Measurements from ENCODE around the gene NCOA5. TPM values are rescaled to one million over a fixed set of nuclear protein-coding genes. Genes with fewer than 3 reads are reported as not detected.

Gene NCOA5
- polyA plus RNA-seq, 2 donors = 8.6 to 10.7 TPM

DNA sequence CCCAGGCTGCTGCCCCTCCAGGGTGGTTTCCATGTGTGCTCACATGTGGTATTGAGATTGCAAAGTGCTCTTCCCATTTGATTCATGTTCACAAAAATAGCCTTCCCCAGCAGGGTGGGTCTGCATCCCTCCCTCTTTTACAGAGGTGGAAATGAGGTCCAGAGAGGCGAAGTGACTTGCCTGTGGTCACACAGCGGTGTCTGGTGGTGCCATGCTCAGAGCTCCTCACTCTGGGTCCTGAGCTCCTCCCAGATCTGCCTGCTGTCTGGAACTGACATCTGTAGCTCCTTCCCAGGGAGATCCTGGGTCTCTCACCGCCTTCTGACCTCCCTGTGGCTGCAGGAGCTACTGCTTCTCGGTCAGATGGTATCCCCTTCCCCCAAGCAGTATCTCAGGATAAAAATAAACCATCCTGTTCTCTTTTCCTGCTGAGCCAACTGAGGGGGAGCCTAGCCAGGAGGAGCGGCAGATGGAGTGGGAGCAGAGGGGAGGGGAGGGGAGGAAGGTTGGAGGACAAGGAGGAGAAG, 40.3 kb upstream of the NCOA5 start:
- Histone ChIP-seq H3K27ac (ENCODE audit: low read depth in 2 of 2, low read length in 1 of 2) (no peak overlapping the region), H3K4me3 (ENCODE audit: low read depth in 1 of 2, low read length in 2 of 2) (no peak overlapping the region), H3K36me3 (ENCODE audit: control insufficient read depth in 2 of 2, insufficient read depth in 2 of 2, low read length in 1 of 2) (no peaks in the 10 kb centered on the region), H3K4me1 (ENCODE audit: control insufficient read depth in 2 of 2, insufficient read depth in 2 of 2, low read length in 1 of 2) (no peaks in the 10 kb centered on the region), H3K9me3 (ENCODE audit: control insufficient read depth in 2 of 2, insufficient read depth in 1 of 2, low read depth in 1 of 2, low read length in 1 of 2) (no peaks in the 10 kb centered on the region), H3K27me3 (ENCODE audit: control insufficient read depth in 1 of 2, insufficient read depth in 2 of 2, low read length in 2 of 2) (no peaks in the 10 kb centered on the region)
- WGBS, 2 donors = 28 to 41% methylated on average over 5 of the region's 5 CpGs

DNA sequence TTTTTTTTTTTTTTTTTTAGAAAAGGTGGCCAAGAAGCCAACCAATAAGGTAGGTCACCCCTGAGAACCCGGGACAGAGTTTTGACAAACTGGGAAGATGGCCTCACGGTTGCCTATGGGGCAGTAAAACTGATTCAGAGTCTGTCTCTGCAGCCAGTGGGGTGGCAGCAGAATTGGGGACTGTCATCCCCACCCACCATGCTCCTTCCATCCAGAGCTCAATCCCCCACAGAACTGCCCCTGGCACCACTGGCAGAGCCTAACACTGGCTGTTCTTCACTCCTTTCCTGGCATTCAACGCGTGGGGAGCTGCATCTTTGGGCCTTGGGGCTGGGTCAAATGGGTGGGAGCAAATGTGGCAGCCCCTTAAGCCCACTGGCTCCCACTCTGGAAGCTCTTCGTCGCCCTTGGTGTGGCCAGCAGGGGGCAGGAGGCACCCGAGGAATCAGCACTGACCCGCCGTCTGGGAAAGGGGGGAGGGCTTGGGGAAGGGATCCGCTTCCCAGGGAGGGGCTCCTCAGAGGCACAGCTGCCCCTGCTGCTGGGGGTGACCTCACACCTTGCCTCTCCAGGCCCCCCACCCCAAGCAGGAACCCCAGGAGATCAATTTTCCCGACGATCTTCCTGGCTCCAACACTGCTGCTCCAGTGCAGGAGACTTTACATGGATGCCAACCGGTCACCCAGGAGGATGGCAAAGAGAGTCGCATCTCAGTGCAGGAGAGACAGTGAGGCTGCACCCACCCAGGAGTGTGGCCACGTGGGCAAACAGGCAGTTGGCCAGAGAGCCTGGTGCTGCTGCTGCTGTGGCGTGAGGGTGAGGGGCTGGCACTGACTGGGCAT, 38.8 kb upstream of the NCOA5 start:
- Histone ChIP-seq H3K4me1 (ENCODE audit: control insufficient read depth in 2 of 2, insufficient read depth in 2 of 2, low read length in 1 of 2) (no peaks in the 10 kb centered on the region), H3K4me3 (ENCODE audit: low read depth in 1 of 2, low read length in 2 of 2) (no peak overlapping the region), H3K9me3 (ENCODE audit: control insufficient read depth in 2 of 2, insufficient read depth in 1 of 2, low read depth in 1 of 2, low read length in 1 of 2) (no peaks in the 10 kb centered on the region), H3K27me3 (ENCODE audit: control insufficient read depth in 1 of 2, insufficient read depth in 2 of 2, low read length in 2 of 2) (no peaks in the 10 kb centered on the region), H3K36me3 (ENCODE audit: control insufficient read depth in 2 of 2, insufficient read depth in 2 of 2, low read length in 1 of 2) (peaks cover 0 to 2% of the 10 kb centered on the region in 2 donors), H3K27ac (ENCODE audit: low read depth in 2 of 2, low read length in 1 of 2) (no peak overlapping the region)
- WGBS, 2 donors = 35 to 52% methylated on average over 13 to 16 of the region's 16 CpGs

DNA sequence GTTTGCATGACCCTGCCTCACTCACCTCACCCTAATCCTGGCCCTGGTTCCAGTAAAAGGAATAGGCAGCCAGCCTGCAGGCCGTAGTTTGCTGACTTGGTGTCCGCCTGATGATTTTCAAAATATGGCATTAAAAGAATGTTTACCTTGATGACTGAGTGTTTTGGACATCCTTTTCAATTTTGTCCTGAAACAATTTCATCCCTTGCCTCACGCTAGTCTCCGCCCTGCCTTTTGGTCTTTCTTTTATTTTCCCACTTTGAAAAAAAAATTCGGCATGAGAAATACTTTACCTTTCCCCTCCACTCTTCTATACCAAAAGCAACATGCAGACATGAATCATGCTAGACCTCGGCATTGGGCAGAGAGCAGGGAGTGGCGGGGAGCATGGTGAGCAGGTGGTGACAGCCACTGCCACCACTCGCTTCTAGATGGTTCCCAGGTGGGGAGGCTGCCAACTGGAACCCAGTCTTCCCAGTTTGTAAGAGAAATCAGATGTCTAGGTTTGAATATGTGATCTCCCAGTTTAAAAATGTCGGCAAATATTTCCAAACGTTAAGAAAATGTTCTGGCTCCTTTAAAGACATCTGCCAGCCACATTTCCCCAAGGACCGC, 37.7 kb upstream of the NCOA5 start:
- Histone ChIP-seq H3K4me3 (ENCODE audit: low read depth in 1 of 2, low read length in 2 of 2) (no peak overlapping the region), H3K27me3 (ENCODE audit: control insufficient read depth in 1 of 2, insufficient read depth in 2 of 2, low read length in 2 of 2) (no peaks in the 10 kb centered on the region), H3K36me3 (ENCODE audit: control insufficient read depth in 2 of 2, insufficient read depth in 2 of 2, low read length in 1 of 2) (peaks cover 2 to 4% of the 10 kb centered on the region in 2 donors), H3K27ac (ENCODE audit: low read depth in 2 of 2, low read length in 1 of 2) (no peak overlapping the region), H3K4me1 (ENCODE audit: control insufficient read depth in 2 of 2, insufficient read depth in 2 of 2, low read length in 1 of 2) (no peaks in the 10 kb centered on the region), H3K9me3 (ENCODE audit: control insufficient read depth in 2 of 2, insufficient read depth in 1 of 2, low read depth in 1 of 2, low read length in 1 of 2) (no peaks in the 10 kb centered on the region)
- WGBS, 2 donors = 73 to 81% methylated on average over 11 of the region's 11 CpGs

DNA sequence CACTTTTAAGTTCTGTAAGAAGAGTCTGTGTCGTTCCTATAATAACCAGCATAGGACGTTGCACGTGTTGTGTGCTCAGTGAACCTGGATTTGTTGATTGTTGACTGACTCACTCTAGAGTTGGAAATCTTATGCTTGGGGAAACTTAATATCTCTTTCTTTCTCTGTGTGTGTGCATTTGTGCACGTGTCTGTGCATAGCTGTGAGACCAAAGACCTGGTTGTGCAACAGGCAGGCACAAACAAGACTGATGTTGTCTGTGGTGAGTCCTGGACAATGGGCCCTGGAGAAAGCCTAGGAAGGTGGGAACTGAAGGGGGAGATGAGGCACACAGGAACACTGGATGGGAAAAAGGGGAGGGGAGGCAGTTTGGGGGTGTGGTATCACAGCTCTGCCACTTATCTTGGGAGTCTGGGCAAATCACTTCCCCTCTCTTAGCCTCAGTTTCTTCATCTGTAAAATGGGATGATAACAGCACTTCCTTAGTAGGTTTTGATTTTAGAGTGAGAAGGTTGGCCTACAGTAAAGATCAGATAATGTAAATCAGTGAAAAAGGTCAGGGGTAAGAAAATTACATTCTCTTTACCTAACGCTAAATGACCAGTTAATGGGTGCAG, 36.8 kb upstream of the NCOA5 start:
- H3K4me3 ChIP-seq (ENCODE audit: low read depth in 1 of 2, low read length in 2 of 2) = no peak overlapping the region
- no peak overlapping the region for H3K27ac ChIP-seq (ENCODE audit: low read depth in 2 of 2, low read length in 1 of 2)
- 76 to 79% methylated on average over 5 of the region's 5 CpGs for WGBS, 2 donors
- H3K4me1 ChIP-seq (ENCODE audit: control insufficient read depth in 2 of 2, insufficient read depth in 2 of 2, low read length in 1 of 2) = no peaks in the 10 kb centered on the region
- H3K9me3 ChIP-seq (ENCODE audit: control insufficient read depth in 2 of 2, insufficient read depth in 1 of 2, low read depth in 1 of 2, low read length in 1 of 2) = no peaks in the 10 kb centered on the region
- peaks cover 2 to 6% of the 10 kb centered on the region in 2 donors for H3K36me3 ChIP-seq (ENCODE audit: control insufficient read depth in 2 of 2, insufficient read depth in 2 of 2, low read length in 1 of 2)
- H3K27me3 ChIP-seq (ENCODE audit: control insufficient read depth in 1 of 2, insufficient read depth in 2 of 2, low read length in 2 of 2) = no peaks in the 10 kb centered on the region

DNA sequence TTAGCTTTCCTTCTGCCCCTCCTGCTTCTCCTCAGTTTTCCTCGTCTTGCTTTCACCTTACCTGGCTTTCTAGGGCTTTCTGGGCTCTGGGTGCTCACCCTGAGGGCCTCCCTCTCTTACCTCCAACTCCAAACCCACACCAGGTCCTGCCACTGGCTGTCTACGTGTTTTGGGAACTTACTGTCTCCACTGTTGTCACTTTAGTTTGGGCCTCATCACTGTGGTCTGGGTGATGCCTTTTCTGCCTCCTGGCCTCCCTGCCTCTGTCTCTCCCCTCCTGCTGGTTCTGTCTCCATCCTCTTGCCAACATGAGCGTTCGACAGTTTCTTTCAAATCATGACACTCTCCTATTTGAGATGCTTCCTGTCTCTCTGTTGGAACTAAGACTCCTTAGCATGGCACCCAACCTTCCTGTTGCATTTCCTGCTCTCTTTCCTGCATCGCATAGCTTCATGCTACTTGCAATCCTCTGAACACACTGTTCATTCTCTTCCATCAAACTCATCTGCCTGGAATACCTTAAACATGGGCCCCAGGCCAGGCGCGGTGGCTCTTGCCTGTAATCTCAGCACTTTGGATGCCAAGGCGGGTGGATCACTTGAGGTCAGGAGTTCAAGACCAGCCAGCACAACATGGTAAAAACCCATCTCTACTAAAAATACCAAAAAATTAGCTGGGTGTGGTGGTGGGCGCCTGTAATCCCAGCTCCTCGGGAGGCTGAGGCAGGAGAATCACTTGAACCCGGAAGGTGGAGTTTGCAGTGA, 33.9 kb upstream of the NCOA5 start:
- Histone ChIP-seq H3K4me3 (ENCODE audit: low read depth in 1 of 2, low read length in 2 of 2) (no peak overlapping the region), H3K9me3 (ENCODE audit: control insufficient read depth in 2 of 2, insufficient read depth in 1 of 2, low read depth in 1 of 2, low read length in 1 of 2) (no peaks in the 10 kb centered on the region), H3K27me3 (ENCODE audit: control insufficient read depth in 1 of 2, insufficient read depth in 2 of 2, low read length in 2 of 2) (no peaks in the 10 kb centered on the region), H3K4me1 (ENCODE audit: control insufficient read depth in 2 of 2, insufficient read depth in 2 of 2, low read length in 1 of 2) (peaks cover 0 to 3% of the 10 kb centered on the region in 2 donors), H3K36me3 (ENCODE audit: control insufficient read depth in 2 of 2, insufficient read depth in 2 of 2, low read length in 1 of 2) (peaks cover 2 to 6% of the 10 kb centered on the region in 2 donors), H3K27ac (ENCODE audit: low read depth in 2 of 2, low read length in 1 of 2) (no peak overlapping the region)
- WGBS, 2 donors = 85 to 88% methylated on average over 11 of the region's 11 CpGs

DNA sequence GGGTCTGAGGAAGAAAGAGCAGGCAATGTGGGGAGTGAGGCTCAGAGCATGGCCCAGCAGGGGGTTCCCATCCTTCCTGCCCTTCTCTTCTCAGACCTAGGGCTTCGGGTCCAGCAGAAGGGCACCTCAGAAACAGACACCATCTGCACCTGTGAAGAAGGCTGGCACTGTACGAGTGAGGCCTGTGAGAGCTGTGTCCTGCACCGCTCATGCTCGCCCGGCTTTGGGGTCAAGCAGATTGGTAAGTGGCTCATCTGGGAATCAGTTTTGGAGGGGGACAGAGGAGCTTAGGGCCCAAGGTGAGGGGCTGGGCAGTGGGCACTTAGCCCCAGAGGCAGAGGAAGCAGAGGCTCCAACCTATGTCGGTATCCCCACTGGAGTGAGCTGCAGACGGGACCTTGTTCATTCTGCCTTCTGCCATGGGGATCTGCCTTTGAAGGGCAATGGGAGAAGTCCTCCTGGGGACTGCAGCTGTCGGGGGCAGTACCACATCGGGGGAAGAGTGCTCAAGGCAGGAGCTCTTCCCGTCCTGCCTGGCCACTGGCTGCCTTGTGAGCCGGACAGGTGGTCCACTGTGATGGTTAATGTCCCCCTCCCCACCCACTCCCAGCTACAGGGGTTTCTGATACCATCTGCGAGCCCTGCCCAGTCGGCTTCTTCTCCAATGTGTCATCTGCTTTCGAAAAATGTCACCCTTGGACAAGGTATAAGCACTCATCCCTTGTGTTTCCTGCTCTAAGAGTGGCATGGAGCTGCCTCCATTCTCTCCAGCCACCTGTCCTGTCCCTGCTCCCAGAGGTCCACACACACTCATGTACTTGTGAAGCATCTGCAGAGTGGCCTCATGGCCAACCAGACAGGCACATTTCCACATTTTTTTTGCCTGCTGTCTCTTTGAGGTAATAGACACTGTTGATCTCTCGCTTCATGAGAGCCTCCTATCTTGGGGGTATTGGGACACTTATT, 33.0 kb upstream of the NCOA5 start:
- Histone ChIP-seq H3K4me1 (ENCODE audit: control insufficient read depth in 2 of 2, insufficient read depth in 2 of 2, low read length in 1 of 2) (peaks cover 0 to 4% of the 10 kb centered on the region in 2 donors), H3K27ac (ENCODE audit: low read depth in 2 of 2, low read length in 1 of 2) (no peak overlapping the region), H3K36me3 (ENCODE audit: control insufficient read depth in 2 of 2, insufficient read depth in 2 of 2, low read length in 1 of 2) (peaks cover 2 to 6% of the 10 kb centered on the region in 2 donors), H3K9me3 (ENCODE audit: control insufficient read depth in 2 of 2, insufficient read depth in 1 of 2, low read depth in 1 of 2, low read length in 1 of 2) (no peaks in the 10 kb centered on the region), H3K27me3 (ENCODE audit: control insufficient read depth in 1 of 2, insufficient read depth in 2 of 2, low read length in 2 of 2) (no peaks in the 10 kb centered on the region), H3K4me3 (ENCODE audit: low read depth in 1 of 2, low read length in 2 of 2) (no peak overlapping the region)
- 88% methylated on average over 15 of the region's 15 CpGs for WGBS, 2 donors

DNA sequence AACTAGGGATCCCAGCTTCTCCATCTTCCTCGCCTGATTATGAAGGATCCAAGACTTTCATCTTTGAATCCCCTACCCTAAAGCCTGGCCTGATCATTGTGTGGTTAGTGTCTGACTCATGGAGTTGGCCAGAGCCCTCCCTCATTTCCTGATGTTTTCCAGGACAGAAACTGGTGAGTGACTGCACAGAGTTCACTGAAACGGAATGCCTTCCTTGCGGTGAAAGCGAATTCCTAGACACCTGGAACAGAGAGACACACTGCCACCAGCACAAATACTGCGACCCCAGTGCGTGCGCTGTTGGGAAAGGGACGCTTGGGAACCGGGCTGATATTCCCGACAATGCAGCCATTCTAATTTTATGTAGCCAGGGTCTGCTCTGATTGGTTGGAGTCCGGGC, 32.3 kb upstream of the NCOA5 start:
- H3K27me3 ChIP-seq (ENCODE audit: control insufficient read depth in 1 of 2, insufficient read depth in 2 of 2, low read length in 2 of 2) = no peaks in the 10 kb centered on the region
- WGBS, 2 donors = 73 to 81% methylated on average over 11 of the region's 11 CpGs
- H3K4me3 ChIP-seq (ENCODE audit: low read depth in 1 of 2, low read length in 2 of 2) = no peak overlapping the region
- no peaks in the 10 kb centered on the region for H3K9me3 ChIP-seq (ENCODE audit: control insufficient read depth in 2 of 2, insufficient read depth in 1 of 2, low read depth in 1 of 2, low read length in 1 of 2)
- no peak overlapping the region for H3K27ac ChIP-seq (ENCODE audit: low read depth in 2 of 2, low read length in 1 of 2)
- peaks cover 0 to 8% of the 10 kb centered on the region in 2 donors for H3K4me1 ChIP-seq (ENCODE audit: control insufficient read depth in 2 of 2, insufficient read depth in 2 of 2, low read length in 1 of 2)
- peaks cover 2 to 6% of the 10 kb centered on the region in 2 donors for H3K36me3 ChIP-seq (ENCODE audit: control insufficient read depth in 2 of 2, insufficient read depth in 2 of 2, low read length in 1 of 2)

DNA sequence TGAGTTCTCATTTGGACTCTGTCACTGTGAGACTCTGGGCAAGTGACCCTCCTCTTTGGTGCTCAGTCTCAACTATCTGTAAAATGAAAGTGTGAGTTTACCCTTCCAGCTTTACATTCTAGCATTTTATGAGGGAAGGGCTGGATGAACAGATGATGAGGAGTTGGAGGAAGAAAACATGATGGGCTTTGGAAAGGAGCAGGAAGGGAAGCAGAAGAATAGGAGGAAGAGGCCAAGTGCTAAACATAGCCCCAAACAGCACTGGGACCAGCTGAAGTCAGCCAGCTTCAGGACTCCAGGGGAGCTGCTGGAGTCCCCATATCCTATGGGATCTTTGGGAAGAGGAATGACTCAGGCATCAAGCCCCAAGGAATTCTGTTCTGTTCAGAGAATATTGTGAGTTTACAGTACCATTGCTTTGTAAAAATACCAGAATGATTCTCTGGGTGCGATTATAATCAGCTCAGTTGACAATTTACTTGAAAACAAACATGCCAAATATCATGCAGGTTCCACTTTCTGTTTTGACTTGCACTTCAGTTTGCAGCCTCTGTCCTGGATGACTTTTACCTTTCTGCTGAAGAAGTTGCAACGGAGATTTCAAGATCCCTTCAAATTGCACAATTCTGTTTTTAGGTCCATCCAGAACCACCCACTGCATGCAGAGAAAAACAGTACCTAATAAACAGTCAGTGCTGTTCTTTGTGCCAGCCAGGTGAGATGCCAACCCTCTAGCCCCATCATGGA, 31.6 kb upstream of the NCOA5 start:
- no peak overlapping the region for H3K4me3 ChIP-seq (ENCODE audit: low read depth in 1 of 2, low read length in 2 of 2)
- 54 to 67% methylated on average over 2 of the region's 2 CpGs for WGBS, 2 donors
- peaks cover 0 to 8% of the 10 kb centered on the region in 2 donors for H3K4me1 ChIP-seq (ENCODE audit: control insufficient read depth in 2 of 2, insufficient read depth in 2 of 2, low read length in 1 of 2)
- H3K9me3 ChIP-seq (ENCODE audit: control insufficient read depth in 2 of 2, insufficient read depth in 1 of 2, low read depth in 1 of 2, low read length in 1 of 2) = no peaks in the 10 kb centered on the region
- H3K27ac ChIP-seq (ENCODE audit: low read depth in 2 of 2, low read length in 1 of 2) = no peak overlapping the region
- H3K36me3 ChIP-seq (ENCODE audit: control insufficient read depth in 2 of 2, insufficient read depth in 2 of 2, low read length in 1 of 2) = peaks cover 2 to 6% of the 10 kb centered on the region in 2 donors
- no peaks in the 10 kb centered on the region for H3K27me3 ChIP-seq (ENCODE audit: control insufficient read depth in 1 of 2, insufficient read depth in 2 of 2, low read length in 2 of 2)
